Skeletal muscle cell (primary cell): ENCODE data around the gene LRRC30.
A peak's percentile ranks its signal among the peaks of the same experiment; 100 is the strongest.

Experiments used
- DNase-seq: peaks from one replicate; pipeline ENCODE4 v3.0.0-alpha.2; 2010; ENCODE audit warnings: low read depth
- H3K4me3 ChIP-seq: 2 replicates; pipeline ENCODE4 v1.5.1; 2011; ENCODE audit warnings: low read depth, mild to moderate bottlenecking, control low read depth, low read length, moderate library complexity

Gene LRRC30

GRCh38 chr18:7236072-7236471 is 5.2 kb downstream of the LRRC30 start:
- DNase-seq = no peak
- no peak overlapping the region for H3K4me3 ChIP-seq

GRCh38 chr18:7236933-7237332 is 6.0 kb downstream of the LRRC30 start:
- no peak overlapping the region for H3K4me3 ChIP-seq
- no peak for DNase-seq

- H3K4me3 ChIP-seq = no peak overlapping the region
- no peak for DNase-seq
These were observed 6.9 kb downstream of the LRRC30 start for GRCh38 chr18:7237673-7238272.

GRCh38 chr18:7242926-7243325 is 12.0 kb downstream of the LRRC30 start:
- no peak overlapping the region for H3K4me3 ChIP-seq

GRCh38 chr18:7248877-7249276 is 18.0 kb downstream of the LRRC30 start:
- DNase-seq = no peak
- no peak overlapping the region for H3K4me3 ChIP-seq

More at GRCh38 chr18:7242926-7243325, 12.0 kb downstream of the LRRC30 start:
- DNase-seq = no peak

GRCh38 chr18:7254163-7254562 is 23.3 kb downstream of the LRRC30 start:
- DNase-seq = no peak
- H3K4me3 ChIP-seq = no peak overlapping the region

- no peak for DNase-seq
These were observed 24.2 kb downstream of the LRRC30 start for GRCh38 chr18:7255054-7255453.

GRCh38 chr18:7255643-7256042 is 24.8 kb downstream of the LRRC30 start:
- DNase-seq = no peak
- no peak overlapping the region for H3K4me3 ChIP-seq

More at GRCh38 chr18:7255054-7255453, 24.2 kb downstream of the LRRC30 start:
- no peak overlapping the region for H3K4me3 ChIP-seq

- no peak for DNase-seq
- no peak overlapping the region for H3K4me3 ChIP-seq
These were observed 25.9 kb downstream of the LRRC30 start for GRCh38 chr18:7256618-7257425.

GRCh38 chr18:7257426-7257740 is 26.5 kb downstream of the LRRC30 start:
- no peak for DNase-seq

GRCh38 chr18:7259475-7259874 is 28.6 kb downstream of the LRRC30 start:
- no peak for DNase-seq
- H3K4me3 ChIP-seq = no peak overlapping the region

More at GRCh38 chr18:7257426-7257740, 26.5 kb downstream of the LRRC30 start:
- no peak overlapping the region for H3K4me3 ChIP-seq

- no peak overlapping the region for H3K4me3 ChIP-seq
- no peak for DNase-seq
These were observed 30.3 kb downstream of the LRRC30 start for GRCh38 chr18:7261199-7261598.

GRCh38 chr18:7267973-7268372 is 37.1 kb downstream of the LRRC30 start:
- no peak for DNase-seq
- no peak overlapping the region for H3K4me3 ChIP-seq

- H3K4me3 ChIP-seq = no peak overlapping the region
- DNase-seq = no peak
These were observed 39.1 kb downstream of the LRRC30 start for GRCh38 chr18:7269942-7270341.

- DNase-seq = peak; percentile 30
These were observed 41.6 kb downstream of the LRRC30 start for GRCh38 chr18:7272311-7273049.

GRCh38 chr18:7273301-7273921 is 42.5 kb downstream of the LRRC30 start:
- no peak overlapping the region for H3K4me3 ChIP-seq
- peak; percentile 83 for DNase-seq

More at GRCh38 chr18:7272311-7273049, 41.6 kb downstream of the LRRC30 start:
- no peak overlapping the region for H3K4me3 ChIP-seq

- DNase-seq = no peak
- H3K4me3 ChIP-seq = no peak overlapping the region
These were observed 50.7 kb downstream of the LRRC30 start for GRCh38 chr18:7281579-7281978.
